T-helper 1 cell treated with Interleukin-12 subunit alpha and Interleukin-12 subunit beta and Interleukin-4 antibody, amounts not matched to agents 30 ng/mL and 1 ng/mL, for 36 hours (primary cell): ENCODE measurements around the gene PPARG. TPM values are rescaled to one million over a fixed set of nuclear protein-coding genes. Genes with fewer than 3 reads are reported as not detected.
"Not testable (repeated sequence)": the region's sequence is repeated elsewhere in the genome, so short reads cannot be mapped to it uniquely, and the experiment has no call there.

Experiments
- intact Hi-C: fragments of 100-400 bp; cut with micrococcal nuclease; formaldehyde crosslinking; loops from one replicate; pipeline ENCODE4 v1.15.1; 2024
- total RNA-seq: library from RNA; stranded (reverse); gene quantifications from 2 replicates; pipeline ENCODE4 v1.2.3, GENCODE V29; 2022

Gene PPARG
- total RNA-seq, 1 donor from 2014 or later: 0.91 TPM

DNA sequence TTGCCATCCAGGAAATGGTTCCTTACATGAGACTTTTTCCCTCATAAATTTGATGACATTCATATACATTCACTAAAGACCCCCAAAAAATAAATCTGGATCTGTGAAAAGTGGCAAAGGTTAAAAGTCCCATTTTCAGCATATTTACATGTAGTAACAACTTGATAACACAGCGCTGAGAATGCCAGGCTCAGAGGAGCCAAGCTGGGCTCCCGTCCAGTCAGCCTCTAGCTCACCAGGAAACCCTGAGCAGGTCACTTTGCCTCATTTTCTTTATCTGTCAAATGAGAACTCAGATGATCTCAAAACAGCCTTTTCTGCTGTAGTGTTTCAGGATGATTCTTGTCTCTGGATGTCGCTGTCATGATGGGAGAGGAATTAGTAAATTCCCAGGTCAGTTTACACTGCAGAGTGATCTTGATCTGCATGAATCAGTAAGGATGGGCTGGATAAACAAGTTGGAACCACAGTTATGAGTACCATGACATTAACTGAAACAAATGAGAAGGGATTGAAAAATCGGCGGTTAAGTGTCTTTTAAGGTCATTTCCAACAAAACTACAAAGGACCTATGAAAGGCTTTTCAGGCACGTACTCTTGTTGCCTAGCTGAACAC, 82.8 kb downstream of the PPARG start:
- intact Hi-C loops: no loop called here

DNA sequence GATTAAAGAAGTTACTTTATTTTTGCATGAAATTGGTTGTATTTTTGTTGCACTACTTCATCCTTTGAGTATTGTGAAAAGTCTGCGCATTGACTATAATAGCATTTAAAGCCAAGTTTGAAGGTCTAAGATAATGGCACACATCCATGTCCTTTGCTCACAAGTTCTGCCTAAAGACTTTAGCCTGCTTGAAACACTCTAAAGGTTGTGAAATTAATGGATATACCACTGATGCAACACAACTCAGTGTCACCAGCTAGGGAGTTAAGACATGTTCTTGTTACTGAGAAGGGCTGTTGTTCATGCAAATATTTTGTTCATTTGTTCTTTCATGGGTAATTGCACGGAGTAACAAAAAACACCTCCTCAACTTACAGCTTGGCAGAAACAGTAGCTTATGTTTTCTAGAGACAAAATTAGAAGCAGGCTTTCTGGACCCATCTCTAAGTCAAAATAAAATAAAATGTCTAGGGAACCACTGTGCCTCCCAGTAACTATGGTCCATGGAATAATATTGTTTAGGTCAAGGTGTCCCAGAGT, 83.9 kb downstream of the PPARG start:
- intact Hi-C loops: no loop called here

DNA sequence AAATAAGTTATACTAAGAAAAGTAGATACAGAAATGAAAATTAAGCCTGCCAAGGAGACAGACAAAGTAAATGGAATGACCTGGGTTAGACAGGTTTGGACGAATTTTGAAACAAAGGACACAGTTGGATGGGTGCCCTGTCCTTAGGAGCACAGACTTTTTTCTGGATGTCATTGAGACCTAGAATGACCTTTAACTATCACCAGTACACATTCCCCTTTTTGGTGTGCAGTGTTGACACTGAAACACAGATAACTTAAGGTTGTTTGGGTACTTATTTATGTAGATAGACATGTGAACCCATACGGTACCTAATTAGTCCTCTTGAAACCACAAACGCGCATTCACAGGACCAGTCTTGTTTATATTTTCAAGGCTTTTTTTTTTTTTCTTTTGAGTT, 86.7 kb downstream of the PPARG start:
- intact Hi-C loops: no loop called here

DNA sequence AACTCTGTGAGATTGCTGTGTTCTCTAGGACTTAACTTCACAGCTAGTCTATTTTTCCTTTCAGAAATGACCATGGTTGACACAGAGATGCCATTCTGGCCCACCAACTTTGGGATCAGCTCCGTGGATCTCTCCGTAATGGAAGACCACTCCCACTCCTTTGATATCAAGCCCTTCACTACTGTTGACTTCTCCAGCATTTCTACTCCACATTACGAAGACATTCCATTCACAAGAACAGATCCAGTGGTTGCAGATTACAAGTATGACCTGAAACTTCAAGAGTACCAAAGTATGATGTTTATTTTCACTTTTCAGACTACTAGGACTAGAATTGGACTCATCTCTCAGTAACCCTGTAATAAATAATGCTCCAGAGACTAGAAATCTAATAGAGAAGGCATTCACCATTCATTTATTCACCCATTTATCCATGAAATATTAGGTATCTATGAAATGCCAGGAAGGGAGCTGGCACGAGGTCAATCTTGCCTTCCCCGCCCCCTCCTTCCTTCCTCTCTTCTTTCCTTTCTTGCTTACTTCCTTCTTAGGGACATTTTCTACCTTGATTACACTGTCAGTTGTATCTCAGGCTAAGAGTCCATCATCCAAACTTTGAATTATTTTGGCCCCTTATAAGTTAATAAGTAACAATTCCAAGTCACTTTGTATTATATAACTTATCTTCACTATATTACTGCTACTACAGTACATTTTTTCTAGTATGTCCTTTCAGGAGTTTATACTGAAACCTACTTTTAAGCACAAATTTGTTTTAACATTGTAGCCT, 91.0 kb downstream of the PPARG start:
- intact Hi-C loops: no loop called here

DNA sequence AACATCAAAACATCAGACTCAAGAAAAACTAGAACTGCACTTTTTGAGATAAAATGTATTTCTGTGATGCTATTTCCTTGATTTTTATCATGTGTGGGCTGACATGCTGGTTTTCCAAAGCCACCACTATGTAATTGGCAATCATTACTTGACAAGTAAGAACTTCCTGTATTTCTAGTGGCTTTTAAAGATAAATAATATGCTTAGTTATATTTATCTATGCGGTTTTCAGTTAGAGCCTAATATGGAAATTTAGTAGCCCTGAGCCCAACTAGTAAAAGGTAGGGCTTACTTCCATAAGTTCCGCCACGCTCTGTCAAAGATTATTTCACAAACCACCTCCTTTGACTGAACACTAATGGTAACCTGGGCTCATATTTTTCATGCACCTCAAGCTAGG, 91.6 kb downstream of the PPARG start:
- intact Hi-C loops: no loop called here

DNA sequence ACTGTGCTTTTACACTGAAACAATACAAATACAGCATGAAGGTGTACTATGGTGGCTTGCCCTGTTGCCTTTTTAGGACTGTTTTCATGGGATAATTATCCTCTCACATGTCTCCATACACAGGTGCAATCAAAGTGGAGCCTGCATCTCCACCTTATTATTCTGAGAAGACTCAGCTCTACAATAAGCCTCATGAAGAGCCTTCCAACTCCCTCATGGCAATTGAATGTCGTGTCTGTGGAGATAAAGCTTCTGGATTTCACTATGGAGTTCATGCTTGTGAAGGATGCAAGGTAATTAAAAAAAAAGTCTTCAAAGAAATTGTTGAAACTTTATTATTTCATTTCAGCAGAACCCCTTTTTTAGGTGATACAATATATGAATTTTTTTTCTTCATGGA, 92.3 kb downstream of the PPARG start:
- intact Hi-C loops: no loop called here

DNA sequence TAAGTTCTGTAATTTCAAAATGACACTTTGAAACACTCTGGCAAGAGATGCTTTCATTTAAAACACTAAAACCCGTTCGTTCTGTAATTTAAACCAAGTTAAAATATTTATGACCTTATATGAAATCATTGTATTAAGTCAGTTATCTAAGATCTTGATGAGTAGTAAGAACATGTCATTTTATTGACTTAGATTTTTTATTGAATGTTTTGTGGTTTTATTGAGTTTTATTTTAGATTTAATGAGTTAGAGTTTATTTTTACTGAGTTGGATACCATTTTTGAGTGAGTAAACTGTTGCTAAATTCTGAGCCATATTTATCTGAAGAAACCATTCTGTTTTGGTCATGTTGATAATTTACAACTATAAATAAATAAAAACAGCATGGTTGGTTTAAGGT, 94.3 kb downstream of the PPARG start:
- intact Hi-C loops: no loop called here

DNA sequence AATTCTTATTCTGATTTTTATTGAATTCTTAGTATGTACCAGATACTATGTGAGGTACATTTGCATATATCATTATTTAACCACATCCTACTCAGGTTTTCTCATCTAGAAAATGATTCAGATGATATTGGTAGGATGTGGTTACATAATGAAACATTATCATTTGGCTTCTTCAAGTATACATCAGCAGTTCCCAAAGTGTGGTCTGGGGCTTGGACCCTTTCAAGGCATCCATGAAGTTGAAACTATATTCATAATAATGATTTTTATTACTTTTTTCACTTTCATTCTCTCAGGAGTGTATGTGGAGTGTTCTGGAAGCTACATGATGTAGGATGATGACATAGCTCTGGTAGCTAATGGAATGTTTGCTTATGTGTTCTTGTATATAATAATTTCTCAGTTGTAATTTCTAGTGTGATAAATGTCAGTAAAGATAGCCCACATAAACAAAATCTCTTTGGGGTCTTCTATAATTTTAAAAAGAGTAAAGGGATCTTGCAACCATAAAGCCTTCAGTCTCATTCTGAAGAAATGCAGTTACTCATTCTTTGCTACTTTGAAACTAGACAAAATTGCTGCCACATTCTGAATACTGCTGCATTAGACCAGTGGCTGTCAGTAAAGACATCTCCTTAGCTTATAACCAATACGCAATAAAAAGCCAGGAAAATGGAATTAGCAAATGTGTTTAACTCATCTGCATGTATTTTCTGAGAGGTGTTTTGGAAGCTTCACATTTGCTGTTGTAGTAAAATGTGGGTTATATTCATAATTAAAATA, 95.8 kb downstream of the PPARG start:
- intact Hi-C loops: no loop called here

DNA sequence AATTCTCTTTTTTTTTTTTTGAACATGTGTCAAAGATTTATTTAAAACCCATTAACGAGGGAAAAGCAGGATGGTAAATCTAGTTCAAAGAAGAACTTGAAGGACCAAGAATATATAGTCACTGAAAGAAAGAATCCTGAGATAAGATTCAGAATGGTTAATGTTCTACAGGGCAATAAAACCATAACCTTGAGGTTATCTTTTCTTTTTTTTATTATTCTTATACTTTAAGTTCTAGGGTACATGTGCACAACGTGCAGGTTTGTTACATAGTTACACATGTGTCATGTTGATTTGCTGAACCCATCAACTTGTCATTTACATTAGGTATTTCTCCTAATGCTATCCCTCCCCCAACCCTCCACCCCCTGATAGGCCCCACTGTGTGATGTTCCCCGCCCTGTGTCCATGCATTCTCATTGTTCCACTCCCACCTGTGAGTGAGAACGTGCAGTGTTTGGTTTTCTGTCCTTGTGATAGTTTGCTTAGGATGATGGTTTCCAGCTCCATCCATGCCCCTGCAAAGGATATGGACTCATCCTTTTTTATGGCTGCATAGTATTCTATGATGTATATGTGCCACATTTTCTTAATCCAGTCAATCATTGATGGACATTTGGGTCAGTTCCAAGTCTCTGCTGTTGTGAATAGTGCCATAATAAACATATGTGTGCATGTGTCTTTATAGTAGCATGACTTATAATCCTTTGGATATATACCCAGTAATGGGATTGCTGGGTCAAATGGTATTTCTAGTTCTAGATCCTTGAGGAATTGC, 97.8 kb downstream of the PPARG start:
- intact Hi-C loops: not testable (repeated sequence)

DNA sequence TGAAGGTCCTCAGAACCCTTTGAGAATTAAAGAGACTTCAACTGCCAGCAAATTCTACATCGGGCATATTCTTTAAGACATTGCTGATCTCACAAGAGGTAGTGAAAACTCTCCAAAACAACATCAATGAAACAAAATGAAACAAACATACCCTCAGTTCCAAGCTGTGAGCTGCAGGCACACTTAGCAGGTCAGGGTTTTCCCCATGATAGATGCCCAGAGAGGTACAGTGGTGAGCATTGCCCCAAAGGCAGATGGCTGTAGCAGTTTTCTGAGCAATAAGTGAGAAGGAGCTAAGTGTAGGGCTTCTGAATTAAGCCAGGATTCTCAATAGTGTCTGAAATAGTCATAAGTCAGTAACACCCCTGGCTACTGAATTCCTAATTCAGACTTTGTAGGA, 99.3 kb downstream of the PPARG start:
- intact Hi-C loops: no loop called here

DNA sequence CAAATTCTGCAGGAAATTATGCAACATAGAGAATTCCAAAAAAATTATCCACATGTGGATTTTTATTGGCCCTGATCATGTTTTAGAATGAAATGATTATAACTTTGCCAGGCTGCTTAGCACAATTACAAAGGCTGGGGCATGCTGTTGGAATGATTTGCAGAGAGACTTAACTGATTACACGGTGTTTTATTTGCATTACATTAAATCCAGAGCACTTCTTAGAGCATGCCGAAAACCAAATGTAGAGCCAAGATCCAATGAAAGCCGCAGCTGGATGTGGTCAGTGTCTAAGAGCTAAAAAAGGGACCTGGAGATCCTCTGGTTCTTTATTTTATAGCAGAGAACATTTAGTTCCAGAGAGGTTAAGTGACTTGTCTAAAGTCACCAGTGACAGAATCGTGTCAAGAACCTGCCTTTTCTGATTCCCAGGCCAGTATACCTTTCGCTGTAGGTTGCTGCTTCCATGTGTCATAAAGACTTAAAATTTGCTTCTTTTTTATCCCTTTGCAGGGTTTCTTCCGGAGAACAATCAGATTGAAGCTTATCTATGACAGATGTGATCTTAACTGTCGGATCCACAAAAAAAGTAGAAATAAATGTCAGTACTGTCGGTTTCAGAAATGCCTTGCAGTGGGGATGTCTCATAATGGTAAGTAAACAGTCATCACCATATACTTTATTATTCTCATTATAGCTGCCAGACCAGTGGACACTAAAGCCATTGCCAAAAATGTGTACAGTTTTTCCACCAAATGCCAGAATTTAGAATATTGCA, 103.4 kb downstream of the PPARG start:
- intact Hi-C loops: loop anchor here (10.0 kb wide), 1 partner anchor 257 kb away; no protein-coding TSS in a partner anchor

DNA sequence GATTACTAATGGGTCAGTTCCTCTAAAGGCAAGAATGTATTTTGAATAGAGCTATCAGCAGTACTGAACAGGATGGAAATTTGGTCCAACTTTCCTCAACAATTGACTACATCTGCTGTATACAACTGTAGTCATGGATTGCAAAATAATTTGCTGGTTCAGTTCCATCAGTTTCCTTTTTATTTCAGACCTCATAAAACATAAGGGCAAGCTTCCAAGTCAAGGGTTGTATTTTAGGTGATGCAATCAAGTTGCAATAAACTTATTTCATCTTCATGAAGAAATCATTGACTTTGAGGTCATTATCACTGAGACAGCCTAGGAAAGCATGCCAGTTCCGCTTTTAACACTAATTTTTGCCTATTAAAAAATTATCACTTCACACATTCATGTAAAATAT, 105.0 kb downstream of the PPARG start:
- intact Hi-C loops: loop anchor here (2.0 to 10.0 kb wide), 2 partner anchors 201 to 259 kb away; no protein-coding TSS in a partner anchor

DNA sequence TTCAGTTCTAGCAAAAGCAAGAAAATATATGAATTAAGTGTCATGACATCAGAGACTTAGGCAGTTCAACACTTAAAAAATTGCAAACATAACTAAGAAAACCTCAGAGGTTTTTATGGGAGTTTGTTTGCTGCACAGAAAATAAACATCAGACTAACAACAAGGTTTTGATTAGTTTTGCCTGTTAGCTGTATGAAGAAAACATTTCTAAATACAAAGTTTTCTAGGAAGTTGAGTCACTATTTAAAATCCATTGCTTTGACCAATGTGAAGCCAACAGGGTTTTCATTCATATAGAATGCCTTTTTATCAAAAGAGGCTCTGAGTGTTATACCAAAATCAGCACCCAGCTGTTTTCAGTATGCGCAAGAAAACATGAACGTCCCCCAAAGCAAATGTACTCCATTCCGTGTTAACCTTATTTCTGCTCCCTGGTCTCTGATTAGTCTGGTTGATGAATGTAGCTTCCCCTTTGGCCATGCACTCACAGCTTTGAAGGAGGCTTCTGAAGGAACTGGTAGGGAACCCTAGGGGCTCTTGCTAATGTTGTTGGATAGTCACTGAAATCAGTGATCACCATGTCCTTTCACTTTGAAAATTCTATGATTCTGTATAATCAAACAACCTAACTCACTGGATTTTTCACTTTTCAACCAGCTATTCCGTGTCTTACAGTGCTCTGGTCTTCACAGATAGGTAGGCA, 105.8 kb downstream of the PPARG start:
- intact Hi-C loops: loop anchor here (1.0 to 10.0 kb wide), 4 partner anchors 57 to 260 kb away; partner anchors contain the start of gene TSEN2

DNA sequence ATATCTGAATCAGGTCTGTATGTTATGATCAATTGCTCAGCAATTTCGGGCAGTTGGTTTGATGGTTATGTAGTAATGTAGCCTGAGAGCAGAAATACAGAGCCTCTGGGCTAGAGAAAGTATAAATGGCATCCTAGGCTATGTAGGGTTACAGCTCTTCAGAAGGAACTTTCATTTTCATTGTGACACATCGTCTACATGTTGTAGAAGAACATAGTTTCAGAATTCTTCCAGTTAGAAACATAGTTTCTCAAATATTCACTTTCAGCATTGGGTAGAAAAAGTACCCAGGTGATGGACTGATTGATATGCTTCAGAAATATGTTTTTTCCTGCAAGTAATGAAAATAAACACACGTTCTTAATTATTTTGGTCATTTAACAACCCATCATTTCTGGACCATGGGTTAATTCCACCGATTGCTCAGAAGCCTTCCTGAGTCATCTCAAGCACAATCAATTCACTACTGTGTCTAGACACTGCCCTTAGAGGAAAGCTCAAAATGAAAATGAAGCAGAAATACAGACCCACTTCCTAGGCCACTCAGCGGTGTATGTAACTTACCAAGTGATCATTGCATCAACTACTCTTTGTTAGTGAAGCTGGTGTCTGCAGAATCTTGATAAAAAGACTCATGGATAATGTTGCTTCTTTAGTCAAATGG, 106.6 kb downstream of the PPARG start:
- intact Hi-C loops: loop anchor here (1.0 to 10.0 kb wide), 4 partner anchors 58 to 261 kb away; partner anchors contain the start of gene TSEN2

DNA sequence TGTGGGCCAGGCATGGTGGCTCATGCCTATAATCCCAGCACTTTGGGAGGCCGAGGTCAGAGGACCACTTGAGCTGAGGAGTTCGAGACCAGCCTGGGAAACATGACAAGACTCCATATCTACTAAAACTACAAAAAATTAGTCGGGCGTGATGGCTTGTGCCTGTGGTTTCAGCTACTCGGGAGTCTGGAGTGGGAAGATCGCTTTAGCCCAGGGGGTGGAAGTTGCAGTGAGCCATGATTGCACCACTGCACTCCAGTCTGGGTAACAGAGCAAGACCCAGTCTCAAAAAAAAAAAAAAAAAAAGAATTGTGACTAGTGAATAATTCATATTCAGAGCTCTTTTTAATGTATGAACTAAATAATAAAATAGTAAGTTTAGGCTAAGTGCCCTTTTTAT, 107.6 kb downstream of the PPARG start:
- intact Hi-C loops: loop anchor here (5.0 to 10.0 kb wide), 2 partner anchors 59 to 262 kb away; no protein-coding TSS in a partner anchor

DNA sequence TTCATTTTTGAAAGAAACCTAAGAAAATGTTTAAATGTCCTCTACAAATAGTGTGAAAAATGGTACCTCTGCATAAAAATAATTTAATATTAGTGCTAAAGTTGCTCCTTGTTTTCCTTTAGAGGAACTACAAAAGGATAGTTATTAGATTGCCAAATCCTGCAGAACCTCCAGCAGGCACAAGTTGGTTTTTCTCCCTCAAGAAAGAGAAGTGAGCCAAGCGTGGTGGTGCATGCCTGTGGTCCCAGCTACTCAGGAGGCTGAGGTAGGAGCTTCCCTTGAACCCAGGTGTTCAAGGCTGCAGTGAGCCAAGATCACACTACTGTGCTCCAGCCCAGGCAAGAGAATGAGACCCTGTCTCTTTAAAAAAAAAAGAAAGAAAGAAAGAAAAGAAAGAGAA, 110.4 kb downstream of the PPARG start:
- intact Hi-C loops: loop anchor here (5.0 to 10.0 kb wide), 2 partner anchors 62 to 264 kb away; no protein-coding TSS in a partner anchor

DNA sequence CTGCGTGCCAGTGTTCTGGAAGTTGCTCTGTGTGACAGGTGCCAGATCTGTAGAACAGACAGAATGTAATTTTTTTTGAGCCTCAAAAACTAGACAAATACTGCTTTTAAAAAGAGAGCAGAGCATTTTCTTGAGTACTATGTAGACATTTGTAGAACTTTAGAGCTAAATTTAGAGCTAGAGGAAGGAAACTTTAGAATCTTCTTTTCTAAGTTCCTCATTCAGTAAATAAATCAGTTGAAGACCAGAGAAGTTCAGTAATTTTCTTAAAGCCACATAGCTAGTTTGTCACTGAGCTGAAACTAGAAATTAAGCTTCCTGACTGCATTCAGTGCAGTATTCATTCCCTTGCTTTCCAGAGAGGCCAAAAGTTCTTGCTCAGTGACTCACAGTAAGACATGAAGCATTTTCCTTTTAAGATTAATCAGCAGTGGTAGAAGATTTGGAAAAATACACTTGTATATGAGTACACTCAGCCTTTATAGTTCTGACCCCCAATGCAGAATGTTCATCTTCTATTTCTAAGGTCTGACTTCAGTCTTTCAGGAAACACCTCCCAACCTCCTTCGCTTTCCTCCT, 111.8 kb downstream of the PPARG start:
- intact Hi-C loops: no loop called here

DNA sequence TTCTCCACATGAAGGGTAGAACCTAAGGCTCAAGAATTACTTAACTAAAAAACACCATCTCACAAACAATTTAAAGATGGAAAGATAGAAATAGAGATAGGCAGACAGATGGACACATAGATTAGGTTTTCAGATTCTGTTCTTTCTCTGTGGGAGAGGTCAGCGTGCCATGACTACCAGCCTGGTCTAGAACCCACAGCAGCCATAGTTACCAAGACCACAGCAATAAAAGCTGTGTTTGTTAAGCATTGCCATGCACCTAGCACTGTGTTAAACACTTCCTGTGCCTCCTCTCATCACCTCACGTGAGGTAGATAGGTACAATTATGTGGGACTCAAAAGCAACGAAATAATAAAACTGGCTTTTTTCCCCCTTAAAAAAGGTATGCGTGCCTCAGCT, 112.3 kb downstream of the PPARG start:
- intact Hi-C loops: no loop called here
